ENCODE measurements around the gene SLC6A13. TPM values are rescaled to one million over a fixed set of nuclear protein-coding genes. Genes with fewer than 3 reads are reported as not detected.

Gene SLC6A13
- total RNA-seq, 2 experiments from 2014 or later: 0.68 to 0.69 TPM

DNA sequence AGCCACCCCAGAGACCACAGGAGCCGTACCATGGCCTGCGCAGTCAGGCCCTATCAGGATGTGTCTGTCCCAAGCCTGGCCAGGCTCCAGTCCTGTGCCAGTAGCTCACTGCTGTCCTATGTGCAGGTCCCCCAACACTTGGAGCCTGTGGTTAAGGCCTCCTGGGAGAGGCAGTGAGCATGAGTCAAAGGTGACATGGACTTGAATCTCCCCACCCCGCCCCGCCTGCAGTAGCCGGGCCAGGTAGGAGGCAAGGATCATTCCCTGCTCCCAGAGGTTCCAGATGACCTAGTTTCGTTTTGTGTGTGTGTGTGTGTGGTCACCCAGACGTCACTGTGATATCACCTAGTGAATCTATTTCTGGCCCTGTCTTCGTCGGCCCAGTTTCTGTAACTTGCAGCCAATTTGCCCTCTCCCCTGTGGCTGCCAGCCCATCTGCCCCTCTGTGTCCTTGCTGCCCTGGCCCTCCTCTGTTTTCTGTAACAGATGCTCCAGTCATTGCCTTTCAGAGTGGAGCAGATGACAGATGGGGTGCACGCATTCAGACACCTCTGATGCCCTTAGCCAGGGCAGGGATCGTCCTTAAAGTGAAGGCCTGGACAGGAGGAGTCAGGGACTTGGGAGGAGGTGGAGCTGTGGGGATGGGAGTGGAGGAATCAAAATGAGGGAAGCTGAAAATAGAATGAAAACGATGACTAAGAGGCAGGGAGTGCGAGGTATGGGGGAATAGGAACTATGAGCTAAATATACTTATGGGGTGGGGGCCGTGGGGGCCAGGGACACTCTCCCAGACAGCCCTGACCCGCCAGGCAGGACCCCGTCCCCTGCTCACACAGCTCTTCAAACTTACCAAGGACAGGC lies 86.1 kb downstream of the SLC6A13 start:
- Mint-ChIP-seq H3K27me3 (peaks cover 10% of the 10 kb centered on the region), H3K36me3 (no peaks in the 10 kb centered on the region), H3K27ac (no peak overlapping the region), H3K4me3 (no peak overlapping the region), H3K9me3 (no peaks in the 10 kb centered on the region), H3K4me1 (peaks cover 13% of the 10 kb centered on the region)
- DNase-seq (no peak), ATAC-seq (ENCODE audit: low read depth) (no peak)
- POLR2A ChIA-PET: no interaction called here

DNA sequence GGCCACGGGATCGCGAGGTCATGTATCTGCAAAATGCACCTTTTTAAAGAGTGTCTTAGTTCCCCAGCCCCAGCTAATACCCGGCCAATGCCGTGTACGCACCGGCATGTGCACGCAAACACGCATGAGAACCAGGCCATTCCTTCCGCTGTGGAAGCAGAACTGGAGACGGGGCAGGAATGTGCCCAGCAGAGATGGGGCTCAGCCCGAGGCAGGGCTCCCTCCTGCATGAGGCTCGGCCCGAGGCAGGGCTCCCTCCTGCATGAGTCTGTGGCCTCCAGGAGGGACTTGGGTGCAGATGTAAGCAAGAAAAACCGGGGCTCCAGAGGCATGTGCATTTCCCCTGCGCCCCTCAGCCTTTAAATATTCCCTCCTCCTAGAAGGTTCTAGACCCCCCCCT lies 86.9 kb downstream of the SLC6A13 start:
- Mint-ChIP-seq H3K27ac (no peak overlapping the region), H3K9me3 (no peaks in the 10 kb centered on the region), H3K36me3 (no peaks in the 10 kb centered on the region), H3K4me1 (peaks cover 12% of the 10 kb centered on the region), H3K4me3 (no peak overlapping the region), H3K27me3 (peaks cover 10% of the 10 kb centered on the region)
- ATAC-seq (ENCODE audit: low read depth): no peak
- DNase-seq: no peak
- POLR2A ChIA-PET: no interaction called here

GRCh38 chr12:175250-175649 lies 87.4 kb downstream of the SLC6A13 start:
- Mint-ChIP-seq H3K4me1 (peaks cover 8% of the 10 kb centered on the region), H3K36me3 (no peaks in the 10 kb centered on the region), H3K9me3 (no peaks in the 10 kb centered on the region), H3K27me3 (peaks cover 10% of the 10 kb centered on the region), H3K27ac (no peak overlapping the region), H3K4me3 (no peak overlapping the region)
- ATAC-seq (ENCODE audit: low read depth) (no peak), DNase-seq (no peak)
- POLR2A ChIA-PET: no interaction called here

DNA sequence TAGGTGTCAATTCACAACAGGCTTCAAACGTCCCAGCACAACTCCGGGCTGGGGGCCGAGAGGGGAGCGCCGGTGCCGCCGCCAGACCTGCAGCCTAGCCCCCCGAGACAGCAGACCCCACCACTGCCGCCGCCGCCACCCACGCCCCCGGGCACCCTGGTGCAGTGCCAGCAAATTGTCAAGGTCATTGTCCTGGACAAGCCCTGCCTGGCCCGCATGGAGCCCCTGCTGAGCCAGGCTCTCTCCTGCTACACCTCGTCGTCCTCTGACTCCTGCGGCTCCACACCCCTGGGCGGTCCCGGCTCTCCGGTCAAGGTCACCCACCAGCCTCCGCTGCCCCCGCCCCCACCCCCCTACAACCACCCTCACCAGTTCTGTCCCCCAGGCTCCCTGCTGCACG lies 88.0 kb downstream of the SLC6A13 start:
- no peak overlapping the region for H3K27ac Mint-ChIP-seq
- peaks cover 6% of the 10 kb centered on the region for H3K27me3 Mint-ChIP-seq
- no peak for DNase-seq
- H3K4me3 Mint-ChIP-seq: no peak overlapping the region
- no peaks in the 10 kb centered on the region for H3K36me3 Mint-ChIP-seq
- ATAC-seq (ENCODE audit: low read depth): no peak
- H3K4me1 Mint-ChIP-seq: peaks cover 6% of the 10 kb centered on the region
- H3K9me3 Mint-ChIP-seq: no peaks in the 10 kb centered on the region
- POLR2A ChIA-PET: no interaction called here

- ATAC-seq (ENCODE audit: low read depth) (no peak), DNase-seq (no peak)
- Mint-ChIP-seq H3K4me1 (peaks cover 11% of the 10 kb centered on the region), H3K27ac (no peak overlapping the region), H3K4me3 (no peak overlapping the region), H3K36me3 (no peaks in the 10 kb centered on the region), H3K27me3 (peaks cover 6% of the 10 kb centered on the region), H3K9me3 (no peaks in the 10 kb centered on the region)
- POLR2A ChIA-PET: no interaction called here
These were observed 88.5 kb downstream of the SLC6A13 start for GRCh38 chr12:174124-174523.

DNA sequence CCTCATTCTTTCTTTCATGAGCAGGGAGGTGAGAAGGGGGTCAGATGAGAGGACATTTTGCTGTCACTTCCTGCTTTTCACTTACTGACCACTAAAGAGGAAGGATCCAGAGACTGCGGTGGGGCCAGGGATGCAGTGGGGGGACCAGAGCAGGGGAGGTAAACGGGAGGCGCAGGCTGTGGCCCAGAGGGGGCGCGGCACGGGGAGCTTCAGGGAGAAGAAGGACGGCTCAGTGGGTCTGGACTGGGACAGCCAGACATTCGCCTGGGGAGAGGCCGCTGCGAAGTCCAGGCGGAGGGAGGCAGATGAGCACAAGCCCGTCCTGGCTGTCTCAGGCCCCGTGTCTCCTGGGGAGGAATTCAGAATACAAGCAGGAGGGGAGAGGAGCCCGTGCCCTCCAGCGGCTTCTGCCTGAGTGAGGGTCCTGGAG lies 89.9 kb downstream of the SLC6A13 start:
- H3K9me3 Mint-ChIP-seq: no peaks in the 10 kb centered on the region
- POLR2A ChIA-PET: no interaction called here
- no peak overlapping the region for H3K27ac Mint-ChIP-seq
- peaks cover 2% of the 10 kb centered on the region for H3K27me3 Mint-ChIP-seq
- ATAC-seq (ENCODE audit: low read depth) (no peak), DNase-seq (no peak)
- H3K4me1 Mint-ChIP-seq: peaks cover 19% of the 10 kb centered on the region
- no peak overlapping the region for H3K4me3 Mint-ChIP-seq
- H3K36me3 Mint-ChIP-seq: no peaks in the 10 kb centered on the region

DNA sequence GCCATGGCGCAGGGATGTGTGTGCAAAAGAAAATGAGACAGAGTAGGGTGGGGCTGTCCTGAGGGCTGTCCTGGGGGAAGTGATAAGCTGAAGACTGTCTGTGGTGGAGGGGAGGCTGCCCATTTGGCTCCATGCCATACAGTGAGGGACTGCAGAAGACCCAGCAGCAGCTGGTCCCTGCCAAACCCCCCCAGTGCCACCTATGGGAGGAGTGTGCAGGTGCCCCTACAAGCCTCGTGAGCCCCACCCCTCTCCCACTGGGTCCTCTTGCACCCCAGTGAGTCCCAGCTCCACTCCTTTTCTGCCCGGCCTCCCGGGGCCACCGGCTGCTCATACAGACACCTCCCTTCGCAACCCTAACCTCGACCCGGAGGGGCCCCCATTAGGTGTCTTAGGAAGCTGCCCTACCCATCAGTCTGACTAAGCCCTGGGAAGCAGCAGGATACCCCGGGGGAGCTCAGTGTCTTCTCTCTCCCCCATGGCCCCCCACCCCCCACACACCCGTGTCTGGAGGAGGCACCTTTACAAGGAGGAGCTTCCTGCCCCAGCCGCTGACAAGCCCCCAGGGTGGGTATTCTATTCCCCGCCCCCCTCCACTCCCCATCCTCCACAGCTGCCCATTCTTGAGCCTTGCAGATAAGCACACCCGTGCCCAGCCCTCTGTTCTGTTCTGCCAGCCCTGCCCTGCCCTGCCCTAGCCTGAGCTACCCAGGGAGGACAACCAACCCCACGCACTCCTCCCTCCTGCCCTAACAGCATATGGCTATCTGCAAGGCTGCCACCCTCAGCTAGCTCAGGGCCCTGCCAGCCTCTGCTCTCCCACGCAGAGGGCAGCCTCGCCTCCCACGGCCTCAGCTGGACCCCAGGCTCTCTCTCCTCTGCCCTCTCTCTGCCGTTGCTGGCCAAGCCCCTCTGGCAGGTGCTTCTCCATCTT lies 90.6 kb downstream of the SLC6A13 start:
- POLR2A ChIA-PET: no interaction called here
- H3K4me1 Mint-ChIP-seq: peaks cover 19% of the 10 kb centered on the region
- H3K9me3 Mint-ChIP-seq: no peaks in the 10 kb centered on the region
- no peak overlapping the region for H3K4me3 Mint-ChIP-seq
- no peak overlapping the region for H3K27ac Mint-ChIP-seq
- DNase-seq (no peak), ATAC-seq (ENCODE audit: low read depth) (no peak)
- H3K27me3 Mint-ChIP-seq: peaks cover 2% of the 10 kb centered on the region
- no peaks in the 10 kb centered on the region for H3K36me3 Mint-ChIP-seq

DNA sequence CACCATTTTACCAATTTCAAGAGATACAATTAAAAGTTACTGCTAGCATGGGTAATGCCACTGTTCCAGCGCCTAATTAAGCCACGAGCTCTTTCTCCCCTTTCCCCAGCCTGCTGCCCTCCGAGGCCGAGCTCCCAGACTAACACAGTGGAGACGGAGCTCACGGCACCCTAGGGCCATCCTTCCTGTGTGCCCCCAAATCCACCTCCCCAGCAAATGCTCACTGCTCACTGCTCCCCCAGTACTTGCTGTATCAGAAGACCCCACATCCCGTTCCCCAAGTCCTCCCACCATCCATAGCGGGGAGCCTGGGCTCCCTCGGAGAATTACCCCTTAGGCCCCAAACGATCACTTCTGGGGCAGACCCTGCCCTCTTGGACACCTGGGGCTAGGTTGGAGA lies 91.4 kb downstream of the SLC6A13 start:
- no peak for ATAC-seq (ENCODE audit: low read depth)
- Mint-ChIP-seq H3K27me3 (peaks cover 4% of the 10 kb centered on the region), H3K4me3 (no peak overlapping the region), H3K27ac (no peak overlapping the region), H3K4me1 (peaks cover 24% of the 10 kb centered on the region), H3K9me3 (no peaks in the 10 kb centered on the region), H3K36me3 (no peaks in the 10 kb centered on the region)
- POLR2A ChIA-PET: no interaction called here
- DNase-seq: no peak

Other genes with a start within 250 kb of the SLC6A13 start
- gene IQSEC3, start 196.1 kb downstream of the SLC6A13 start, total RNA-seq: 1 to 10 TPM; 7.3 to 8.0 TPM
- not detected for gene SLC6A12, start 48.7 kb downstream of the SLC6A13 start, total RNA-seq
- 100 to 1,000 TPM; 105 to 116 TPM for gene KDM5A, start 126.5 kb upstream of the SLC6A13 start, total RNA-seq
- 10 to 100 TPM; 14.6 to 15.9 TPM for gene CCDC77, start 138.8 kb upstream of the SLC6A13 start, total RNA-seq
- 1 to 10 TPM; 4.3 to 4.4 TPM for gene B4GALNT3, start 197.1 kb upstream of the SLC6A13 start, total RNA-seq

All from activated naive CD8-positive, alpha-beta T cell treated with anti-CD3 and anti-CD28 coated beads, Interleukin-2, amount 10 ng/mL, durations not matched to agents 7 days and 5 days (primary cell).